Choroid plexus epithelial cell (primary cell): ENCODE results near the gene KIF3C.
A peak's percentile ranks its signal among the peaks of the same experiment; 100 is the strongest.

ENCODE experiments used
- DNase-seq: peaks from one replicate; pipeline ENCODE4 v3.0.0-alpha.2; 2010; ENCODE audit warnings: low read depth
- H3K4me3 ChIP-seq: 2 replicates; pipeline ENCODE4 v1.5.1; 2011; ENCODE audit warnings: low read depth, mild to moderate bottlenecking, control low read depth, low read length, moderate library complexity
- TF ChIP-seq, protein P1 (sequence below): conservative IDR thresholded peaks from 2 replicates; pipeline ENCODE4 v1.5.1; 2011; ENCODE audit warnings: low read depth, mild to moderate bottlenecking, control low read depth, inconsistent platforms, low read length, moderate library complexity

Gene KIF3C

DNA sequence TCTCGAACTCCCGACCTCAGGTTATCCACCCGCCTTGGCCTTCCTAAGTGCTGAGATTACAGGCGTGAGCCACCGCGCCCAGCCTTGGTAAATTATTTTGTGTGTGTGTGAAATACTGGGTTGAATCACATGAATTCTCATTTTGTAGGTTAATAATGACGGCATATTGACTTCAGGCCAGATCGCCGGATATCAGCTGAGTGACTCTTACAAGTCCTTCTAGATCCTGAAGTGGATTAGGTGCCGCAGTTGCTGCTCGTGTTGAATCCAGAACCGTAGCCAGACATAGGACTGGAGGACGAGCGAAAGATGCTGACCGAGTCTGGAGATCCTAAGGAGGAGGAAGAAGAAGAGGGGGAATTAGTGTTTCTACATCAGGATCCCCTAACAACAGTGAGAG, 12.2 kb upstream of the KIF3C start:
- TF ChIP-seq, protein P1, sequence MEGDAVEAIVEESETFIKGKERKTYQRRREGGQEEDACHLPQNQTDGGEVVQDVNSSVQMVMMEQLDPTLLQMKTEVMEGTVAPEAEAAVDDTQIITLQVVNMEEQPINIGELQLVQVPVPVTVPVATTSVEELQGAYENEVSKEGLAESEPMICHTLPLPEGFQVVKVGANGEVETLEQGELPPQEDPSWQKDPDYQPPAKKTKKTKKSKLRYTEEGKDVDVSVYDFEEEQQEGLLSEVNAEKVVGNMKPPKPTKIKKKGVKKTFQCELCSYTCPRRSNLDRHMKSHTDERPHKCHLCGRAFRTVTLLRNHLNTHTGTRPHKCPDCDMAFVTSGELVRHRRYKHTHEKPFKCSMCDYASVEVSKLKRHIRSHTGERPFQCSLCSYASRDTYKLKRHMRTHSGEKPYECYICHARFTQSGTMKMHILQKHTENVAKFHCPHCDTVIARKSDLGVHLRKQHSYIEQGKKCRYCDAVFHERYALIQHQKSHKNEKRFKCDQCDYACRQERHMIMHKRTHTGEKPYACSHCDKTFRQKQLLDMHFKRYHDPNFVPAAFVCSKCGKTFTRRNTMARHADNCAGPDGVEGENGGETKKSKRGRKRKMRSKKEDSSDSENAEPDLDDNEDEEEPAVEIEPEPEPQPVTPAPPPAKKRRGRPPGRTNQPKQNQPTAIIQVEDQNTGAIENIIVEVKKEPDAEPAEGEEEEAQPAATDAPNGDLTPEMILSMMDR: no peak
- no peak overlapping the region for H3K4me3 ChIP-seq
- no peak for DNase-seq

DNA sequence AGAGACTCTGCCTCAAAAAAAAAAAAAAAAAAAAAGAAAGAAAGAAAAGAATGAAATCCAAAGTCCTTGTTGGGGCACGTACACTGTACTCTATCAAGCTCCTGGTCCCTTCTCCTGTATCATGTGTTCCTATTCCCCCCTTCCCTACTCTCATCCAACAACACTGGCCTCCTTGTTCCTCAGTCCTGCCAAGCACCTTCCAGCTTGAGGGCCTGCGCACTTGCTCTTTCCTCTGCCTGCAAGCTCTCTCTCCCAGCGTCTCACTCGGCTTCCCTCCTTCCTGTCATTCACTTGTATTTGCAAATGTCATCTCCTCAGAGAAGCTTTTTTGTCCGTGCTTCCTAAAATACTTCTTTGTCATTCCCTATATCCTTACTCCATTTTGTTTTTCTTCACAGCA, 10.8 kb upstream of the KIF3C start:
- TF ChIP-seq, protein P1: no peak
- DNase-seq: no peak
- no peak overlapping the region for H3K4me3 ChIP-seq

DNA sequence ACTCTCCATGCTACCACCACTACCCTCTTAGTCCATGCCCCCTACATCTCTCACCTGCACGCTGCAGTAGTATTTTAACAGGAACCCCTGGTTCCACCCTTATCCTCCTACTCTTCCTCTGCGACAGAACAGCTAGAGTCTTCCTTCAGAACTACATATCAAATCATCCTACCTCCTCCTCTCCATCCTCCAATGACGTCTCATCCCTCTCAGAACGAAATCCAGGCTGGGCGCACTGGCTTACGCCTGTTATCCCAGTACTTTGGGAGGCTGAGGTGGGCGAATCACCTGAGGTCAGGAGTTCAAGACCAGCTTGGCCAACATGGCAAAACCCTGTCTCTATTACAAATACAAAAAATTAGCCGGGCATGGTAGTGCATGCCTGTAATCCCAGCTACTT, 10.3 kb upstream of the KIF3C start:
- no peak for DNase-seq
- H3K4me3 ChIP-seq: no peak overlapping the region
- TF ChIP-seq, protein P1: no peak

DNA sequence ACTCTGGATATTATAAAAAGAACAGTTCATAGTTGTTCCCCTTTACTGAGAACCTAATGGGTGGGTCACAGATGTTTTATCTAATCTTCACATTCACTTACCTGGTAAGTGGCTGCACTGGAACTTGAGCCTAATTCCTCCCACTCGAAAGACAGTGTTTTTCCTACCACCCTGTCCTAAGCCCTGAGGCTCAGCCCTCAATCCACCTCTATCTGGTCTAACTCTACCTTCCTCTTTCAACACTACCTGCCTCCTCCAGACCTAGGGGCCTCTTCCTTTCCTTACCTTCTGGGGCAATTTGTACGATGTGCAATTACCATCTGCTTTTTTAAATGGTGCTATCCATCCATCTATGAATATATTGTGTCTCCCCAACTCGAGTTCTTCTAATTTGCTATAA, 9.7 kb upstream of the KIF3C start:
- H3K4me3 ChIP-seq: no peak overlapping the region
- TF ChIP-seq, protein P1: no peak

DNA sequence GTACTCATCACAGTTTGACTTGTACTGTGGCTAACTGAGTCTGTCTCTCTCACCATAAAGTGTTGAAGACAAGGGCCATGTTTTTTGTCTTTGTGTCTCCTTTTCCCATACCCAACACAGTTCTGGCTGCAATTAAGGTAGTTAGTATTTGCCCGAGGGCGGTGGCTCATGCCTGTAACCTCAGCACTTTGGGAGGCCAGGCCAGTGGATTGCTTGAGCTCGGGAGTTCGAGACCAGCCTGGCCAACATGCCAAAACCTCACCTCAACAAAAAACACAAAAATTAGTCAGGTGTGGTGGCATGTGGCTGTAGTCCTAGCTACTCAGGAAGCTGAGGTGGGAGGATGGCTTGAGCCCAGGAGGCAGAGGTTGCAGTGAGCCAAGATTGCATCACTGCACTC, 6.9 kb upstream of the KIF3C start:
- no peak for DNase-seq
- H3K4me3 ChIP-seq: no peak overlapping the region
- TF ChIP-seq, protein P1: no peak

More for the DNA sequence above, 9.7 kb upstream of the KIF3C start:
- DNase-seq: no peak

DNA sequence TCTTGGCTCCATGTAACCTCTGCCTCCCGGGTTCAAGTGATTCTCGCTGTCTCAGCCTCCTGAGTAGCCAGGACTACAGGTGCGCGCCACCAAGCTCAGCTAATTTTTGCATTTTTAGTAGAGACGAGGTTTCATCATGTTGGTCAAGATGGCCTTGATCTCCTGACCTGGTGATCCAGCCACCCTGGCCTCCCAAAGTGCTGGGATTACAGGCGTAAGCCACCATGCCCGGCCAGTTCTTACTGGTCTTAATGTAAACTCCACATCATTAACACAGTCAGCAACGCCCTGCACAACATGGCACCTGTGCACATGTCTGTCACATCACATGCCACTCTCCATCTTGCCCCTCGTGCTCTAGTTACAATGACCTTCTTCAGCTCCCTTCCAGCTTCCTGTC, 5.8 kb upstream of the KIF3C start:
- TF ChIP-seq, protein P1: no peak
- no peak overlapping the region for H3K4me3 ChIP-seq
- DNase-seq: no peak

DNA sequence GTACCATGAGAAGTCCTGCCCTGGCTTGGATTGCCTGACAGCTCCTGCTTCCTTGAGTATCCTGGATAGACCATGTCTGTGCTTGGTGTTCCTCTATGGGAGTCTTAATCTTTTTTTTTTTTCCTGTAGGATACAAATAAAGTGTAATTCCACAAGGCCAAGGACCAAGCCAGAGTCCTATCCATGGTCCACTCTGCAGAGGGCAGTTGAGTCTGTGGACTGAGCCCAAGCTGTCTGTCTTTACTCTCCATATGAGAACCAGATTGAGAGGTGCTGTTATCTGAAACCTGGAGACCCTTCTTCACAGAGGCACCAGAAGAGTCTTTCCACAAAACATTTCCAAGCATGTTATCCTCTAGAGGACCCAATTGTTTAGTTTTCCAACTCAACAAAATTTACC, 1.4 kb upstream of the KIF3C start:
- TF ChIP-seq, protein P1: peak; percentile 55
- no peak overlapping the region for H3K4me3 ChIP-seq
- peak; percentile 61 for DNase-seq
